Peyer's patch (tissue), 4 donors: ENCODE measurements around the gene TMX1.

ENCODE experiments used
- POLR2A ChIP-seq, 2 donors: fragments of 450-650 bp; IDR thresholded peaks; one replicate each; pipeline ENCODE4 v1.5.1; 2017; ENCODE audit warnings: antibody characterized with exemption in 2 of 2, mild to moderate bottlenecking in 2 of 2, moderate library complexity in 2 of 2
- TF ChIP-seq, protein P1 (sequence below), 6 experiments: fragments of 450-650 bp in 4 of 6; fragments of 200-600 bp in 2 of 6; sonication (generic) in 1 of 6; IDR thresholded peaks; one replicate each; pipeline ENCODE4 v1.5.1; 2017 to 2019; ENCODE audit warnings: antibody characterized with exemption in 6 of 6, mild to moderate bottlenecking in 3 of 6, moderate library complexity in 1 of 6

DNA sequence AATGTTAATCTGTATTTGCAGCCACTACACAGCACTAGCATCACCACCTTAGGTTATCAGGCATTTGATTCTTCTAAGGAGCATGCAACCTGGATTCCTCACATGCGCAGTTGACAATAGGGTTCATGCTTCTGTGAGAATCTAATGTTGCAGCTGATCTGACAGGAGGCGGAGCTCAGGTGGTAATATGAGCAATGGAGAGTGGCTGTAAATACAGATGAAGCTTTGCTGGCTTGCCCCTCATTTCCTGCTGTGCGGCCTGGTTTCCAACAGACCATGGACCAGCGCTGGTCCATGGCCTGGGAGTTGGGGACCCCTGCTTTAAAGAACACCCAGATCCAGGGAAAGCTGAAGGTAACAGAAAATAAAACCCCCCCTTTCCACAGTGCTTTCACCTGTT, 51.0 kb downstream of the TMX1 start:
- TF ChIP-seq, protein P1, sequence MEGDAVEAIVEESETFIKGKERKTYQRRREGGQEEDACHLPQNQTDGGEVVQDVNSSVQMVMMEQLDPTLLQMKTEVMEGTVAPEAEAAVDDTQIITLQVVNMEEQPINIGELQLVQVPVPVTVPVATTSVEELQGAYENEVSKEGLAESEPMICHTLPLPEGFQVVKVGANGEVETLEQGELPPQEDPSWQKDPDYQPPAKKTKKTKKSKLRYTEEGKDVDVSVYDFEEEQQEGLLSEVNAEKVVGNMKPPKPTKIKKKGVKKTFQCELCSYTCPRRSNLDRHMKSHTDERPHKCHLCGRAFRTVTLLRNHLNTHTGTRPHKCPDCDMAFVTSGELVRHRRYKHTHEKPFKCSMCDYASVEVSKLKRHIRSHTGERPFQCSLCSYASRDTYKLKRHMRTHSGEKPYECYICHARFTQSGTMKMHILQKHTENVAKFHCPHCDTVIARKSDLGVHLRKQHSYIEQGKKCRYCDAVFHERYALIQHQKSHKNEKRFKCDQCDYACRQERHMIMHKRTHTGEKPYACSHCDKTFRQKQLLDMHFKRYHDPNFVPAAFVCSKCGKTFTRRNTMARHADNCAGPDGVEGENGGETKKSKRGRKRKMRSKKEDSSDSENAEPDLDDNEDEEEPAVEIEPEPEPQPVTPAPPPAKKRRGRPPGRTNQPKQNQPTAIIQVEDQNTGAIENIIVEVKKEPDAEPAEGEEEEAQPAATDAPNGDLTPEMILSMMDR (IDR thresholded peaks at IDR 0.05), result no peak
- TF ChIP-seq POLR2A (IDR thresholded peaks at IDR 0.05), result no peak
